HCT116 (cell line): ENCODE data around the gene CNTN5. TPM values are rescaled to one million over a fixed set of nuclear protein-coding genes. Genes with fewer than 3 reads are reported as not detected.

Experiments
- ATAC-seq: fragments of 200-7000 bp; cut with Tn5 transposase; 2 replicates; pipeline ENCODE4 v1.9.1; 2020; ENCODE audit warnings: mild to moderate bottlenecking, moderate library complexity
- BruUV-seq: library from RNA; stranded (reverse); fragments of 400-500 nt; replicated peaks from 2 replicates; lab custom pipeline; 2021; lab: Mats Ljungman, UMichigan
- CTCF ChIA-PET: fragments of 300-600 bp; sonication (Branson Sonifier 250); formaldehyde crosslinking; loops from one replicate; lab custom pipeline; 2021; ENCODE audit warnings: antibody characterized with exemption; lab: Charles Lee
- POLR2A ChIA-PET: fragments of 300-600, 350-600 bp; sonication (Branson Sonifier 250); formaldehyde crosslinking; loops from one replicate; lab custom pipeline; 2021; ENCODE audit warnings: antibody characterized with exemption; lab: Charles Lee
- RAD21 ChIA-PET, 2 experiments: fragments of 300-600 bp; sonication (Branson Sonifier 250); formaldehyde crosslinking; loops; one replicate each; lab custom pipeline; 2023; ENCODE audit warnings: low total read pairs in 2 of 2; ENCODE audit not compliant: uncharacterized antibody in 2 of 2, unreplicated experiment in 2 of 2, low non-redundant PET in 1 of 2; lab: Charles Lee
- DNase-seq: peaks from one replicate; pipeline ENCODE4 v3.0.0-alpha.2; 2010; ENCODE audit warnings: low read depth, low spot score
- H2AFZ ChIP-seq: fragments of 200-600 bp; shearing (Covaris generic), sonication (generic); 2 replicates; pipeline ENCODE4 v1.6.1; 2017; ENCODE audit warnings: low read depth, mixed run types, mixed read lengths, antibody characterized with exemption, low read length; ENCODE audit not compliant: poor library complexity, severe bottlenecking
- H3K27ac ChIP-seq: 2 replicates; pipeline ENCODE4 v1.5.1; 2012; ENCODE audit warnings: low read depth, low read length
- H3K27me3 ChIP-seq: fragments of 200-600 bp; sonication (generic); 2 replicates; pipeline ENCODE4 v1.6.1; 2016; ENCODE audit warnings: mixed run types, low read length, mixed read lengths; ENCODE audit not compliant: insufficient read depth
- H3K36me3 ChIP-seq, 2 experiments: fragments of 200-500 bp in 1 of 2; fragments of 200-600 bp in 1 of 2; sonication (Bioruptor generic) in 1 of 2; sonication (generic) in 1 of 2; 2 replicates each; pipeline versions ENCODE4 v1.5.1 to v1.6.1; 2014 to 2016; ENCODE audit warnings: low read length in 2 of 2, inconsistent platforms in 1 of 2, mixed read lengths in 1 of 2, mixed run types in 1 of 2; ENCODE audit not compliant: insufficient read depth in 2 of 2, control insufficient read depth in 1 of 2
- H3K4me1 ChIP-seq, 2 experiments: fragments of 200-600 bp in 1 of 2; sonication (generic) in 1 of 2; 2 replicates each; pipeline versions ENCODE4 v1.5.1 to v1.6.1; 2012 to 2017; ENCODE audit warnings: low read length in 2 of 2, inconsistent platforms in 1 of 2, mild to moderate bottlenecking in 1 of 2, mixed read lengths in 1 of 2, mixed run types in 1 of 2, moderate library complexity in 1 of 2; ENCODE audit not compliant: insufficient read depth in 2 of 2, control insufficient read depth in 1 of 2
- H3K4me2 ChIP-seq: fragments of 200-600 bp; sonication (generic); 2 replicates; pipeline ENCODE4 v1.6.1; 2017; ENCODE audit warnings: mixed run types, low read length, mixed read lengths
- H3K4me3 ChIP-seq, 2 experiments: fragments of 200-600 bp in 1 of 2; sonication (generic) in 1 of 2; replicated peaks in 1 of 2; 2 replicates each; pipeline ENCODE4 v1.5.1; 2011 to 2016; ENCODE audit warnings: low read length in 2 of 2, control low read depth in 1 of 2, low read depth in 1 of 2, mild to moderate bottlenecking in 1 of 2, mixed read lengths in 1 of 2, mixed run types in 1 of 2
- H3K79me2 ChIP-seq: fragments of 200-600 bp; sonication (generic); 2 replicates; pipeline ENCODE4 v1.6.1; 2017; ENCODE audit warnings: mild to moderate bottlenecking, mixed run types, low read length, moderate library complexity, mixed read lengths; ENCODE audit not compliant: insufficient read depth
- H3K9ac ChIP-seq: fragments of 200-600 bp; sonication (generic); 2 replicates; pipeline ENCODE4 v1.6.1; 2016; ENCODE audit warnings: low read length, mixed read lengths
- H3K9me2 ChIP-seq: fragments of 200-600 bp; sonication (generic), shearing (Covaris generic); 2 replicates; pipeline ENCODE4 v1.6.1; 2017; ENCODE audit warnings: mixed run types, mild to moderate bottlenecking, moderate library complexity; ENCODE audit not compliant: insufficient read depth
- H3K9me3 ChIP-seq, 2 experiments: fragments of 200-500 bp in 1 of 2; fragments of 200-600 bp in 1 of 2; sonication (Bioruptor generic) in 1 of 2; sonication (generic) in 1 of 2; 2 replicates each; pipeline ENCODE4 v1.6.1; 2014 to 2017; ENCODE audit warnings: low read length in 2 of 2, mixed read lengths in 2 of 2, inconsistent platforms in 1 of 2, low read depth in 1 of 2, mild to moderate bottlenecking in 1 of 2, mixed run types in 1 of 2, moderate library complexity in 1 of 2; ENCODE audit not compliant: control insufficient read depth in 1 of 2, insufficient read depth in 1 of 2
- H4K20me1 ChIP-seq: fragments of 200-600 bp; sonication (generic), shearing (Covaris generic); 2 replicates; pipeline ENCODE4 v1.6.1; 2017; ENCODE audit warnings: mixed run types, mild to moderate bottlenecking, moderate library complexity; ENCODE audit not compliant: insufficient read depth
- CBX3 ChIP-seq: IDR thresholded peaks from 2 replicates; pipeline ENCODE4 v1.6.1; 2012; ENCODE audit warnings: low read depth
- CEBPB ChIP-seq: IDR thresholded peaks from 2 replicates; pipeline ENCODE4 v1.6.1; 2012; ENCODE audit warnings: low read depth
- EGR1 ChIP-seq: IDR thresholded peaks from 2 replicates; pipeline ENCODE4 v1.6.1; 2012; ENCODE audit warnings: low read depth
- FOSL1 ChIP-seq: IDR thresholded peaks from 2 replicates; pipeline ENCODE4 v1.6.1; 2012; ENCODE audit warnings: low read depth
- JUND ChIP-seq: IDR thresholded peaks from 2 replicates; pipeline ENCODE4 v1.6.1; 2012
- POLR2A ChIP-seq: IDR thresholded peaks from 2 replicates; pipeline ENCODE4 v1.7.0; 2011; ENCODE audit warnings: borderline replicate concordance; ENCODE audit not compliant: insufficient read depth, insufficient read length; ENCODE audit errors: extremely low read depth
- POLR2AphosphoS5 ChIP-seq: IDR thresholded peaks from 2 replicates; pipeline ENCODE4 v1.6.1; 2011; ENCODE audit warnings: mild to moderate bottlenecking, low read depth, low read length, moderate library complexity
- SP1 ChIP-seq: IDR thresholded peaks from 2 replicates; pipeline ENCODE4 v1.6.1; 2012; ENCODE audit warnings: low read depth
- TCF7L2 ChIP-seq: IDR thresholded peaks from 2 replicates; pipeline ENCODE4 v1.7.0; 2011; ENCODE audit warnings: borderline replicate concordance, inconsistent platforms; ENCODE audit not compliant: insufficient read depth, insufficient read length; ENCODE audit errors: extremely low read depth
- YY1 ChIP-seq: IDR thresholded peaks from 2 replicates; pipeline ENCODE4 v1.6.1; 2011; ENCODE audit warnings: low read length, low read depth, moderate library complexity, mild to moderate bottlenecking; ENCODE audit not compliant: insufficient replicate concordance; ENCODE audit errors: extremely low read depth
- ZFX ChIP-seq: fragments of 450-650 bp; IDR thresholded peaks from 2 replicates; pipeline ENCODE4 v1.6.1; 2017
- intact Hi-C: fragments of 100-400 bp; cut with micrococcal nuclease; formaldehyde crosslinking; loops from 2 replicates; pipeline ENCODE4 v1.10.0; 2022
- total RNA-seq: library from RNA; stranded (reverse); gene quantifications from one replicate; pipeline ENCODE4 v1.2.1, GENCODE V29; 2021; ENCODE audit not compliant: unreplicated experiment
- TF ChIP-seq, protein P1 (sequence below): IDR thresholded peaks from 2 replicates; pipeline ENCODE4 v1.6.1; 2012; ENCODE audit warnings: low read depth
- TF ChIP-seq, protein P2 (sequence below), 3 experiments: fragments of 200-600 bp in 1 of 3; sonication (generic) in 1 of 3; IDR thresholded peaks in 2 of 3; conservative IDR thresholded peaks in 1 of 3; 2 replicates each; pipeline ENCODE4 v1.5.1; 2012 to 2017; ENCODE audit warnings: low read depth in 2 of 3, low read length in 2 of 3, antibody characterized with exemption in 1 of 3, borderline replicate concordance in 1 of 3, control low read depth in 1 of 3, mild to moderate bottlenecking in 1 of 3, mixed read lengths in 1 of 3, mixed run types in 1 of 3, moderate library complexity in 1 of 3; ENCODE audit not compliant: insufficient read depth in 1 of 3
- TF ChIP-seq, protein P3 (sequence below): IDR thresholded peaks from 2 replicates; pipeline ENCODE4 v1.6.1; 2012

CNTN5 gene
- total RNA-seq, 1 experiment from 2014 or later: not detected

DNA sequence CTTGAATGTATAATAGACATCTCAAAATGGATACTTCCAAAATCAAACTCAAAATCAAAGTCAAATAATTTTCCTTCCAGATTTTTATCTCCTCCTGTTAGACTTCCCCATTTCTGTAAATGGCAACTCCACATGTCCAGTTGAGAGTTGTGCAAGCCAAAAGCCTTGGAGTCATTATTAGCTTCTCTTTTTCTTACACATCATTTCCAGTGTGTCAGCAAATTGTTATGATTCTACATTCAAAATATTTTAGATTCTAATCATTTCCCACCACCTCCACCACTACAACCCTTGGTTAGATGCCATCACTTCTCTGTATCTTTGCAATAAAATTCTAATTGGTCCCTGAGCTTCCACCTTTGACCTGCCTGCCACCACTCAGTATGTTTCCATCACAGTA is 155.7 kb downstream of the CNTN5 start (continued):
- TF ChIP-seq, protein P1, sequence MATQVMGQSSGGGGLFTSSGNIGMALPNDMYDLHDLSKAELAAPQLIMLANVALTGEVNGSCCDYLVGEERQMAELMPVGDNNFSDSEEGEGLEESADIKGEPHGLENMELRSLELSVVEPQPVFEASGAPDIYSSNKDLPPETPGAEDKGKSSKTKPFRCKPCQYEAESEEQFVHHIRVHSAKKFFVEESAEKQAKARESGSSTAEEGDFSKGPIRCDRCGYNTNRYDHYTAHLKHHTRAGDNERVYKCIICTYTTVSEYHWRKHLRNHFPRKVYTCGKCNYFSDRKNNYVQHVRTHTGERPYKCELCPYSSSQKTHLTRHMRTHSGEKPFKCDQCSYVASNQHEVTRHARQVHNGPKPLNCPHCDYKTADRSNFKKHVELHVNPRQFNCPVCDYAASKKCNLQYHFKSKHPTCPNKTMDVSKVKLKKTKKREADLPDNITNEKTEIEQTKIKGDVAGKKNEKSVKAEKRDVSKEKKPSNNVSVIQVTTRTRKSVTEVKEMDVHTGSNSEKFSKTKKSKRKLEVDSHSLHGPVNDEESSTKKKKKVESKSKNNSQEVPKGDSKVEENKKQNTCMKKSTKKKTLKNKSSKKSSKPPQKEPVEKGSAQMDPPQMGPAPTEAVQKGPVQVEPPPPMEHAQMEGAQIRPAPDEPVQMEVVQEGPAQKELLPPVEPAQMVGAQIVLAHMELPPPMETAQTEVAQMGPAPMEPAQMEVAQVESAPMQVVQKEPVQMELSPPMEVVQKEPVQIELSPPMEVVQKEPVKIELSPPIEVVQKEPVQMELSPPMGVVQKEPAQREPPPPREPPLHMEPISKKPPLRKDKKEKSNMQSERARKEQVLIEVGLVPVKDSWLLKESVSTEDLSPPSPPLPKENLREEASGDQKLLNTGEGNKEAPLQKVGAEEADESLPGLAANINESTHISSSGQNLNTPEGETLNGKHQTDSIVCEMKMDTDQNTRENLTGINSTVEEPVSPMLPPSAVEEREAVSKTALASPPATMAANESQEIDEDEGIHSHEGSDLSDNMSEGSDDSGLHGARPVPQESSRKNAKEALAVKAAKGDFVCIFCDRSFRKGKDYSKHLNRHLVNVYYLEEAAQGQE: no peak
- TF ChIP-seq CEBPB: no peak

DNA sequence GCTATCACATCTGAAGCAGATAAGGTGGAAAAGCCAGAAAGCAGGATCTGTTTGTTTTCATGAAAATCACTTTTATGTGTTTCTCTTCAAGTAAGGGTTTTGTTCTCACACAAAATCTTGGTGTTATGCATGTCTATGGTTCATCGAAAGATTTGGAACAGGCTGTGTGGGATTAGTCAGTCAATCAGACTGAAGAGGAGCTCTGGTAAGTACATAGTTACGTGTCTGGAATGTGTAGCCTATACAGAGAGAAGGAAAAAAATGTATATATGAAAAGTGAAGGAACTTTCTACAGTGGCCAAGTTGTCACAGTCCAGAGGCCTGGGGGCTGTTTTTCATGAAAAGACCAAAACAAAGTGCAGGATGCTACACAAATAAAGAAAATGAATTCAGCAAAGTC is 156.7 kb downstream of the CNTN5 start:
- H3K4me1 ChIP-seq: no peaks in the 10 kb centered on the region
- no peak for ATAC-seq

More for the DNA sequence above, 156.7 kb downstream of the CNTN5 start:
- DNase-seq: no peak
- Histone ChIP-seq H3K4me3 (no peak overlapping the region), H4K20me1 (no peaks in the 10 kb centered on the region), H3K9ac (no peak overlapping the region), H3K4me2 (no peak overlapping the region), H2AFZ (no peak overlapping the region), H3K36me3 (no peaks in the 10 kb centered on the region), H3K9me2 (no peaks in the 10 kb centered on the region), H3K9me3 (peaks cover 5 to 11% of the 10 kb centered on the region in 2 experiments; a peak in 2 of 4 replicates), H3K79me2 (no peaks in the 10 kb centered on the region), H3K27ac (no peak overlapping the region), H3K27me3 (no peaks in the 10 kb centered on the region)
- ChIA-PET CTCF (no interaction called here), RAD21 (no interaction called here), POLR2A (interaction anchor here (0.6 kb wide), 2 partner anchors 9 to 17 kb away, joined by 3 to 4 read pairs; no protein-coding TSS in a partner anchor)
- intact Hi-C loops: no loop called here
- BruUV-seq: no TSS peak
- TF ChIP-seq ZFX (no peak), YY1 (no peak), POLR2AphosphoS5 (no peak), CBX3 (no peak), EGR1 (no peak), CEBPB (no peak), POLR2A (no peak), FOSL1 (no peak), TCF7L2 (no peak), JUND (no peak), SP1 (no peak)
- TF ChIP-seq, protein P2, sequence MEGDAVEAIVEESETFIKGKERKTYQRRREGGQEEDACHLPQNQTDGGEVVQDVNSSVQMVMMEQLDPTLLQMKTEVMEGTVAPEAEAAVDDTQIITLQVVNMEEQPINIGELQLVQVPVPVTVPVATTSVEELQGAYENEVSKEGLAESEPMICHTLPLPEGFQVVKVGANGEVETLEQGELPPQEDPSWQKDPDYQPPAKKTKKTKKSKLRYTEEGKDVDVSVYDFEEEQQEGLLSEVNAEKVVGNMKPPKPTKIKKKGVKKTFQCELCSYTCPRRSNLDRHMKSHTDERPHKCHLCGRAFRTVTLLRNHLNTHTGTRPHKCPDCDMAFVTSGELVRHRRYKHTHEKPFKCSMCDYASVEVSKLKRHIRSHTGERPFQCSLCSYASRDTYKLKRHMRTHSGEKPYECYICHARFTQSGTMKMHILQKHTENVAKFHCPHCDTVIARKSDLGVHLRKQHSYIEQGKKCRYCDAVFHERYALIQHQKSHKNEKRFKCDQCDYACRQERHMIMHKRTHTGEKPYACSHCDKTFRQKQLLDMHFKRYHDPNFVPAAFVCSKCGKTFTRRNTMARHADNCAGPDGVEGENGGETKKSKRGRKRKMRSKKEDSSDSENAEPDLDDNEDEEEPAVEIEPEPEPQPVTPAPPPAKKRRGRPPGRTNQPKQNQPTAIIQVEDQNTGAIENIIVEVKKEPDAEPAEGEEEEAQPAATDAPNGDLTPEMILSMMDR (IDR thresholded peaks at IDR 0.05 in 2 of 3, conservative IDR thresholded peaks at IDR 0.05 in 1 of 3; ENCODE audit: borderline replicate concordance in 1 of 3, insufficient read depth in 1 of 3, low read depth in 2 of 3, low read length in 2 of 3): no peak
- TF ChIP-seq, protein P3, sequence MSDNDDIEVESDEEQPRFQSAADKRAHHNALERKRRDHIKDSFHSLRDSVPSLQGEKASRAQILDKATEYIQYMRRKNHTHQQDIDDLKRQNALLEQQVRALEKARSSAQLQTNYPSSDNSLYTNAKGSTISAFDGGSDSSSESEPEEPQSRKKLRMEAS: no peak
- TF ChIP-seq, protein P1: no peak
